Limb (tissue), 2 donors: ENCODE measurements around the gene PRDM7.
A peak's percentile ranks its signal among the peaks of the same experiment; 100 is the strongest.
"Not testable (repeated sequence)": the region's sequence is repeated elsewhere in the genome, so short reads cannot be mapped to it uniquely, and the experiment has no call there.

Experiments used
- DNase-seq, 2 donors: peaks; one replicate each; pipeline ENCODE4 v3.0.0-alpha.2; 2016; ENCODE audit errors: extremely low spot score in 2 of 2

The PRDM7 gene

DNA sequence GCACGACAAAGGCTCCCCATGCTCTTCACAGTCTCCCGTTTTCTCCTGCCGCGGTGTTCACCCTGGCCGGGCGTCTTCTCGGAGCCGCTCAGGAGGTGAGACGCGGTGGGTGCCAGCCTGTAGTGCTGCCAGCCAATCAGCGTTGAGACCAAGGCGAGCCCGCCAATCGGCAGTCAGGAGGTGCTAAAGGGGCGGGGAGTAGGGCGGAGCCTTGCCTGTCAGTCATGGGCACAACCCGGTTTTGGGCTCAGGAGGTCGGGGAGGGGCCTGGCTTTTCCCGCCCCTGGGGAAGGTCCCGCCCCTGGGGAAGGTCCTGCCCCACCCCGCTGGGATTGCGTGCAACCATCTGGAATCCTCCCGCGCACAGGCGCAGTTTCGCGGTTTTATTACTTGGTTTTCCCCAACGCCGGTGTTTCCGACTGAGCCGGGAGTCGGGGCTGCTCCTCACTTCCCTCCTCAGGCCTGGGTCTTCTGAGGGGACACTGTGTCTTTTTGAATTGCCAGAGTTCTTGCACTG, at the start of gene PRDM7:
PRDM7 (minus strand) TSS at position 92 of the 517 bp plus-strand sequence. CDS start 1,421 bp downstream, outside the sequence.
- peak; percentile 82 to 95 for DNase-seq

DNA sequence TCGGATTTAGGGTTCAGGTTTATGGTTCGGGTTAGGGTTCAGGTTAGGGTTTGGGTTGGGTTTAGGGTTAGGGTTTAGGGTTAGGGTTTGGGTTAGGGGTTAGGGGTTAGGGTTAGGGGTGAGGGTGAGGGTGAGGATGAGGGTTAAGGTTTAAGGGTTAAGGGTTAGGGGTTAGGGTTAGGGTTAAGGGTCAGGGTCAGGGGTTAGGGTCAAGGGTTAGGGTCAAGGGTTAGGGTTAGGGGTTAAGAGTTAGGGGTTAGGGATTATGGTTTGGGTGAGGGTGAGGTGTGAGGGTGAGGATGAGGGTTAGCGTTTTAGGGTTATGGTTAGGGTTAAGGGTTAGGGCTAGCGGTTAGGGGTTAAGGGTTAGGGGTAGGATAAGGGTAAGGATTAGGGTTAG, 44.7 kb upstream of the PRDM7 start:
- not testable (repeated sequence) for DNase-seq

DNA sequence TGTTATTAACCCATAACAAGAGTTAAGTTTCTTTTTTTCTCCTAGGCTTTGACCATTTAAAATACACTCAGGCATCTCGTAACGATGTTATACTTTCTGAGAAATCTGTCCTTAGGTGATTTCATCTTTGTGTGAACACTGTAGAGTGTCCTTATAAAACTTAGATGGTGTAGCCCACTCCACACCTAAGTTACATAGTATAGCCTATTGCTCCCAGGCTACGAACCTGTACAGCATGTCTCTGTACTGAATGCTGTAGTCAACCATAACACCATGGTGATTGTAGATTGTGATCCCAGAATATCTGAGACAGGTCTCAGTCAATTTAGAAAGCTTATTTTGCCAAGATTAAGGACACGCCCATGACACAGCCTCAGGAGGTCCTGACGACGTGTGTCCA, 30.5 kb upstream of the PRDM7 start:
- DNase-seq: not testable (repeated sequence)

DNA sequence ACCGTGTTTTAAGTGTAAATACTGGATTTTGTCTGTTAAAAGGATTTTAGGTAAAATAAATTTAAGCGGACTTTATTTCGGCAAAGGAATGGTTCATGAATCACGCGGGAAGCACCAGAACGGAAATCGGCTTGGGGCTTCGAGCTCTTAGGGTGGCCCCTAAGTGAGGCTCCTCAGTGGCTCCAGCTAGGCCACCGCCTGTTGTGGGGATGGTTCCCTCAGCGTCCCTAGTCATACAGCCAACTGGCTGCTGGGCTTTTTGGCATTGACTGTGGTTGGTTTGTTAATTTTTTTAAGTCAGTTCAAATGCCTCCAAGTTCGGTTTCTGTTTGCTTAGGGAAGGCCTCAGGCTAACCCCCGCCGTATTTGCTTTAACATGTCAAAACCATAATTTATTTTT, 29.9 kb upstream of the PRDM7 start:
- DNase-seq: not testable (repeated sequence)

DNA sequence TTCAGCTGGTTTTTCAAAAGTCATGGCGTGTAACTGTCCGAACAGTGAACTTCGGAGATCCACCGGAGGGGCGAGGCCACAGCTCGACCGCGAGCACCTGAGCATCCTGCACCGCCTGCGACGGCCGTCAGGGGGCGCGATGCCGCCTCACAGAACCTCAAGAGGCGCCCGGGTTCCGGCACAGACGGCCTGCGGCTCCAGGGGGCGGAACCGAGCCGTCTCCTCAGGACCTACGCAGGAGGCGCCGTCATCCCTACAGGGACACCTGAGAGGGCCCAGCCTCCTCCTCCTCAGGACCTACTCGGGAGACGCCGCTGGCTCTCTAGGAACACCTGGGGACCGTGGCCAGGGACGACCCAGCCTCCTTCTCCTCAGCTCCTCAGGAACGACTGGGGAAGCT, 29.1 kb upstream of the PRDM7 start:
- not testable (repeated sequence) for DNase-seq

DNA sequence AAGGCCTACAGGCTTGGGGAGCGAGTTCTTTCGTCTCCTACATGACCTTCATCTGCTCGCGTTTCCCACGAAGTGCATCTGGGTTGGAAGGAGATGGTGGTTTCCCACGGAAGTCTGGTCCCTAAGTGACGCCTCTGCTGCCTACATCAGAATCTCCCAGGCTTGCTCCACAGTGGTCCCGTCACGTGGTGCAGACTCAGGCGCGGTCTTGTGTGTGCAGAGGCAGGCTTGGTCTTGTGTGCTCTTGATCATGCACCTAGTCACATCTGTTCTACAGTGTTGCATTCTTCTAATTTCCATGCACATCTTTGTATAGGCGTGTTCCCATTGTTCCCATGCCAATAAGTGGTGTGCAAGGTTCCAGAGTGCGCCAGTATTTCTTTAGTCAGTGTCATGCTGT, 27.6 kb upstream of the PRDM7 start:
- not testable (repeated sequence) for DNase-seq

DNA sequence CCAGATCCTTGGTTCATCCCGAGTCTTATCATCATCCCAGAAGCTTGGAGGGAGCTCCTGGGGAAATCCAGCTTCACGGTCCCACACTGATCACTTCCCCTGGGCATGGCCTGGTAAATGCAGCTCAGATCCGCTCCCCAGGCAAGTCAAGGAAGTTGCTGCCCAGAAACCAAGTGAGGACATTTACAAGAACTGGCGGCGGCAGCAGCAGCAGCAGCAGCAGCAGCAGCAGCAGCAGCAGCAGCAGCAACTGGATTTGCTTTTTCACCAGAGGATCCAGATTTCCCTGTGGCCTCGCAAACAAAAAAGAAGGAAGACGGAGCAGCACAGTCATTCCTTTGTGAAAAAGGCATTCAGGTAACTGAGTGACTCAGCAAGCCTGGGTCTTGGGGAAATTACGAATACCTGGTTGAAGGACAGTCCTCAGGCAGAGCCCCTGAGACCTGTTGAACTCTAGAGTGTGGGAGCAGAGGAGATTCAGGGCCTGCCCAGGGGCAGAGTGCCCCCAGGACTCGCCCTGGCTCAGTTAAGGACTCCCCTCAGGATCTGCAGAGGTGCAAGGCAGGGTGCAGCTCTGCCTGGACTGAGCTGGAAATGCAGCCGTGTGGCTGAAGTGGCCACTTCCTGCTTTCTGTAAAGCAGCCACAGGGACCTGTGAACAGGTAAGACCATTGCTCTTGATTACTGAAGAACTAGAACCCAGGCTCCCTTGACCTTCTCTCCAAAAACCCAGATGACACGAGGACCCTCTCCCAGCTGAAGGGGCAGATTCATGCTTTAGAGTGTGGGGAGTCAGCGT, 25.2 kb upstream of the PRDM7 start:
- DNase-seq: not testable (repeated sequence)

DNA sequence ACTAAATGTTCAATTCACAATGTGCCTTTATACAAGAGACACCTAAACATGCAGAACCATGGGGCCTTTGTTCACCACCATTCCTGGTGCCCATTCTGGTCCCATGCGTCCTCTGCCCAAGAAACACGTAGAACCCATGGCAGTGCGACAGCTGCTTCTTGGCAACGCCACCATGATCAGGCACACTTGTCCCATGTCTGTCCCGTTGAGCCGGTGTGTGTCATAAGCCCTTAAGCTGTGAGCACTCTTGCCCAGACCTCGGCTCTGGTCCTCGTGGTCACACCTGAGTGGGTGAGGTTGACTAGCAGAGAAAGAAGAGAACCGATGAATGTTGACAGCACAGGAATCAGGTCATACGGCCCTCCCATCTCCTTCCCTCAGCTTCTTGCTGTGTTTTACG, 24.2 kb upstream of the PRDM7 start:
- DNase-seq: not testable (repeated sequence)

DNA sequence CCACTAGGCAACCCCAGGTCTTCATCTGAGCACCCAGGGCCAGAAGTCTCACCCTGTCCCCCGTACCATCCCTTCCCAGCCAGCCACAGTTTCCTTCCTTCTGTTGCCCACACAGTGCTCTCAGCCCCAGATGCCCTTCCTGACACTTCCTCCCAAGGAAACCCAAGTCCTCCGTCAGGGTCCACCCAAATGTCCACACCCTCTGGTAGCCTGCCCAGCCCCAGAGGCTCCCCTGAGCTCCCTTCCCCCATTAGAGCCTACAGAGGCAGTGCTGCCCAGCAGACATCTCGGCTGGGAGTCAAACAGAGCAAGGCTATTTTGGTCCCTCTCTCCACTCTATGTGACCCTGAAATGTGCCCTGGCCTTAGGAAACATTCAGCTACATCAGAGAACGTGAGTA, 23.7 kb upstream of the PRDM7 start:
- not testable (repeated sequence) for DNase-seq

DNA sequence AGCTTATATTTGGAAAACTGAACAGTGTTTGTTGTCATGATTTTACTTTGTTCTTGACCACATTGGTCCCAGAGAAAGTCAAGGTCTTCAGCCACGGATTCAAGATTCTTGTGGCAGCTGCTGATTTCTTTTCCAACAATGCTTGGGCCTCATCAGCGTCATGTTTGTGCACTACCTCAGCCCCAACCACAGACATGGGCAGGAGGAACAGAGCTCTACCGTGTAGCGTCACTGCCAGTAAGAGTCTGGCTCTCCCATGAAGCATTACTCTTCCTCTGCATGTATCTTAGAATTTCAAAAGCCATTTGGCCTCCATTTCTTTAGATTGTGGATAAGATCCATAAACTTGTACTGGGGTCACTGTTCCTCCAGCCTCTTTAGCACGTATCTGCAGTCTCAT, 23.1 kb upstream of the PRDM7 start:
- not testable (repeated sequence) for DNase-seq

DNA sequence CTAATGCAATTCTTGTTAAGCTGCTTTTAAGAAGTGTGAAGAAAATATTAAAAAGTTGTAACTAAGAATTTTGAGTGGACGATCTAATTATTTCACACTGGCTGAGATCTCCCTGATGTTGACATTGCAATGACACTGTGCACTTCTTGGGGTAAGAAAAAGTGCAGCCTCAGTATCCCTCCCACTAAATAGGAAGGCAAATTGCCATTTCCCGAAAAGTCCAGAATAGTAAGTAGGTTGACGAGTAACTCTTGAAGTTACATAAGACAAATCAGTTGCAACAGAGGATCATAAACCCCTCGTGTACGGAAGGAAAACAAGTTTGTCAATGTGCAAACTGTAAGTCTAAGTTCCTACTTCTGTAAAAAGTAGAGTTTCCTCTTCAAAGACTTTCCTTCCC, 21.8 kb upstream of the PRDM7 start:
- DNase-seq: not testable (repeated sequence)

DNA sequence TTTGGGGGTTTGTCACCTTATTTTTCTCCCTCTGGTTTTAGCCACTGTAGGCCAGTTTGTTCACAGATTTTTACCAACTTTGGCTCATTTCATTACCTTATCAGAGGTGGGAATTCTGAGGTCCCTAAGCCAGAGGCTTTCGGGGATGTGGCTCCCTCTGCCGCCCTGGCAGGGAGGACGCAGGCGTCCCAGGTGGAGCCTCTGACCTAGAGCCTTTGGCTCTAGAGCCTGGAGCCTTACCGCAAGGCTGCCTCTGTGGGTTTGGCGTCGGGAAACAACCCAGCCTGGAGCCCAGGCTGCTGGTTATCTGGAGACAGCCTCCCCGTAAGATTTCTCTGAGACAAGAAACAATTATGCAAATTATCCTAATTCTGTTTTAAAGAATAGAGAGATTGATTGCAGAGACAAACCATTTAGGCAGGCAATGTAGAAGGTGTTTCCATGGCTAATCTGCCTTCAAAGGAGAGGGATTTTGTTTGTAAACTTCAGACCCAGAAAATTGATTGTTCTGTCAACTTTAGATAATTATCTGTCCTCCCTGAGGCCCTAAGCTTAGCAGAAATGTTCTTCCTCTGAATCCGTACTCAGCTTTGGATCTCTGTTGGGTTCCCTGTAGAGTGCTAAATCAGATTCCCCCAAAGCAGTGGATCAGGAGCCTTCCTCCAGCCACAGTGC, 20.0 kb upstream of the PRDM7 start:
- DNase-seq: not testable (repeated sequence)

DNA sequence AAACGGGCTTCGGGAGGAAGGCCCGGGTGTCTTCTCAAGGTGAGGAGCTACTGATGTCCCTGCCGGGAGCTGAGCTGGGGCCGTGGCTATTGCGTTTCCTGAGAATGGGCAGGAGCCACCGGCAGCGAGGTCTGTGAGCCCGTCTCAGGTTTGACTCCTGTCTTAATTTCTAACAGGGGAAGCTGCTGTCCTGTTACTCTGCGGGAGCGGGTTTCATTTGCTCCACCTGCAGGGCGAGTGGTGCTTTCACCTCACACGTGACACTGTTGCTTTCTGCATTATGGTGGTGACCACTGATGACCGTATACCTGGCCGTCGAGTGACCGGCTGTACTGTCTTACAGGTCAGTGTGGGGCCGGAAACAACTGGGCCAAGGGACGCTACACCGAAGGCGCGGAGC, 17.7 kb upstream of the PRDM7 start:
- not testable (repeated sequence) for DNase-seq

DNA sequence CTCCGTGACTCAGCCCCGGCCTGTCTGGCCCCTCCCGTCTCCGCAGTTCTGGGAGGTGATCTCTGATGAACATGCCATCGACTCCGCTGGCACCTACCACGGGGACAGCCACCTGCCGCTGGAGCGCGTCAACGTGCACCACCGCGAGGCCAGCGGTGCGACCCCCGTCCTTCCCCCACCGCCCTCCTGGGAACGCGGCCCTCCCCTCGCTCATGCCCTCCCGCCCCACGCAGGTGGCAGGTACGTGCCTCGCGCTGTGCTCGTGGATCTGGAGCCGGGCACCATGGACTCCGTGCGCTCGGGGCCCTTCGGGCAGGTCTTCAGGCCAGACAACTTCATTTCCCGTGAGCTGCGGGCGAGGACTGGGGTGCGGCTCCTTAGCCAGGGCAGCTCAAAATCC, 17.2 kb upstream of the PRDM7 start:
- DNase-seq: not testable (repeated sequence)

DNA sequence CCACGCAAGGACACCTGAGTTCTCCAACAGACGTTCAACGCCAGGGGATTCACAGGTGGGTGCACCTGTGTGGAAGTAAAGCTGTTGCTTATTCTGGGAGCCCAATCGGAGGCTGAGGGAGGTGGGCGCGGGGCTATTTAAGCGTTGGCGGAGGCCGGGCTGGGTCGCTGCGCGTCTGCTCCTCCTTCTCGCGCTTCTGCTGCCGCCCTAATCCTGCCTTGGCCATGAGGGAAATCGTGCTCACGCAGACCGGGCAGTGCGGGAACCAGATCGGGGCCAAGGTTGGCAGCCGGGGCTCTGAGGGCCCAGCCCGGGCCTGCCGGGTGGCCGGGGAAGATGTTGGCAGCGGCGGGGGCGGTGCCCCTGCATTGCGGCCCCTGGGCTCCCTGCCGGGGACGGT, 16.7 kb upstream of the PRDM7 start:
- not testable (repeated sequence) for DNase-seq

DNA sequence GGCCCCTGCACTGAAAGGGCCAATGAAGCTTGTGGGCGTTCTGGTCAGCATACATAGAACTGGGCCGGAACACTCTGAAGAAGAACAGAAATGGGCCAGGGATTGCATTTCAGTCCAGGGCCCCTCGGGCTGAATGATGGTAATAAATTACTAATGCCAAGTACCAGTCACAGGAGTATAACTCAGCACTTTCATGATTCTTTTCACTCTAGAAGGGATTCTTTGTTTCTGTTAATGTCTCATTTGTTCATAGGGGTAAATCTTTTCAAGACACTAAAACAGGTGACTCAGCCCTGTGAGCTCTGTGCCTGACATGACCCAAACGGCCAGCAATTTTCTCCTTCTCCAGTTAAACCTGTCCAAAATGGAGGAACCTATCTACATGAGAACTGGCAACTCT, 15.7 kb upstream of the PRDM7 start:
- DNase-seq: not testable (repeated sequence)

DNA sequence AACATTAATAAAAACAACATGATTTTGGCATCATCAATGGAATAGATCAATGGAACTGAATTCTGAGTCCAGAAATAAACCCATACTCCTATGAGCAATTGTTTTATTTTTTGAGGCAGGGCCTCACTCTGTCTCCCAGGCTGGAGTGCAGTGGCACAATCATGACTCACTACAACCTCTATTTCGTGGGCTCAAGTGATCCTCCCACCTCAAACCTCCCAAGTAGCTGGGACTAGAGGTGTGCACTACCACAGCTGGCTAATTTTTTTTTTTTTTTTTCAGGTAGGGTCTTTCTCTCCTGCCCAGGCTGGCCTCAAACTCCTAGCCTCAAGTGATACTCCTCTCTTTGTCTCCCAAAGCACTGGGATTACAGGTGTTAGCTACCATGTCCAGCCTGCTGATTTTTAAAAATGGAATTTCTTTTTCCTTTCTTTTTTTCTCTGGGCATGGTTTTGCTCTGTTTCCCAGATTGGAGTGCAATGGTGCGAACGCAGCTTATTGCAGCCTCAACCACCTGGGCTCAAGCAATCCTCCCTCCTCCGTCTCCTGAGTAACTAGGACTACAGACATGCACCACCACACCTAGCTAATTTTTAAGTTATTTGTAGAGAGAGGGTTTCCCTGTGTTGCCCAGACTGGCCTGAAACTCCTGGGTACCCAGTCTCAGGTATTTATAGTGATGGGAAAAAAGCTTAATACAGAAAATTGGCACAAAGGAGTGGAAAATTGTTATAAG, 7.3 kb upstream of the PRDM7 start:
- DNase-seq: no peak

DNA sequence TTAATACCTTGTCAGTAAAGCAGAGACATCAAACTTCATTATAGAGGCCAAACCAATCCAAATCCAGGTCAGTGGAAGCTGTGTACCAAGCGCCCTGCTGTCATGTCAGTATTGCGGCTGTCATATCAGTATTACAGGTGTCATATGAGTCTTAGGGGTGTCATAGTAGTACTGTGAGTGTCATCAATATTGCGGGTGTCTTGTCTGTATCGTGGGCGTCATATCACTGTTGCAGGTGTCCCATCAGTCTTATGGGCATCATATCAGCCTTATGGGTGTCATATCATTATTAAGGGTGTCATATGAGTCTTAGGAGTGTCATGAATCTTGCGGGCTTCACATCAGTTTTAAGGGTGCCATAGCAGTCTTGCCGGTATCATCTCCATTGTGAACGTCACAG, 6.0 kb upstream of the PRDM7 start:
- DNase-seq: no peak

DNA sequence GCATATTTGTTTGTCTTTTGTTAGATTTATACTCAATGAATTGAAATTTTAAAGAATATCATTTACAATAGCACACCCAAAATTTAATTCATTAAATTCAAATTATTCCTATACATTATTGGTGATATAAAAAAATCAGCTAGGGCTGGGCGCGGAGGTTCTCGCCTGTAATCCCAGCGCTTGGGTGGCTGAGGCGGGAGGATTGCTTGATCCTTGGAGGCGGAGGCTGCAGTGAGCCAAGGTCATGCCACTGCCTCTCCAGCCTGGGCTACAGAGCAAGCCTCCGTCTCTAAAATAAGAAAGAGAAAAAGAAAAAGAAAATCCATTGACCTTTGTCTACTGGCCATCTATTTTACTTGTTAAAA, 4.5 kb upstream of the PRDM7 start:
- no peak for DNase-seq

DNA sequence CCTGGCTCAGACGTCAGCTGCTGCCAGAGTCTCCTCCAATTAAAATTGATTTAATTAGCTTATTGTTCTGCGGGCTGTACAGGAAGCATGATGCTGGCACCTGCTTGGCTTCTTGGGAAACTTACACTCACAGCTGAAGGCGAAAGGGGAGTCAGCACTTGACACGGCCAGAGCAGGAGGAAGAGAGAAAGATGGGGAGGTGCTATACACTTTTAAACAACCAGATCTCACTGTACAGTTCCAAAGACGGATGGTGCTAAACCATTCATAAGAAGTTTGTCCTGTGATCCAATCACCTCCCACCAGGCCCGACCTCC, 1.4 kb upstream of the PRDM7 start:
- DNase-seq: no peak

DNA sequence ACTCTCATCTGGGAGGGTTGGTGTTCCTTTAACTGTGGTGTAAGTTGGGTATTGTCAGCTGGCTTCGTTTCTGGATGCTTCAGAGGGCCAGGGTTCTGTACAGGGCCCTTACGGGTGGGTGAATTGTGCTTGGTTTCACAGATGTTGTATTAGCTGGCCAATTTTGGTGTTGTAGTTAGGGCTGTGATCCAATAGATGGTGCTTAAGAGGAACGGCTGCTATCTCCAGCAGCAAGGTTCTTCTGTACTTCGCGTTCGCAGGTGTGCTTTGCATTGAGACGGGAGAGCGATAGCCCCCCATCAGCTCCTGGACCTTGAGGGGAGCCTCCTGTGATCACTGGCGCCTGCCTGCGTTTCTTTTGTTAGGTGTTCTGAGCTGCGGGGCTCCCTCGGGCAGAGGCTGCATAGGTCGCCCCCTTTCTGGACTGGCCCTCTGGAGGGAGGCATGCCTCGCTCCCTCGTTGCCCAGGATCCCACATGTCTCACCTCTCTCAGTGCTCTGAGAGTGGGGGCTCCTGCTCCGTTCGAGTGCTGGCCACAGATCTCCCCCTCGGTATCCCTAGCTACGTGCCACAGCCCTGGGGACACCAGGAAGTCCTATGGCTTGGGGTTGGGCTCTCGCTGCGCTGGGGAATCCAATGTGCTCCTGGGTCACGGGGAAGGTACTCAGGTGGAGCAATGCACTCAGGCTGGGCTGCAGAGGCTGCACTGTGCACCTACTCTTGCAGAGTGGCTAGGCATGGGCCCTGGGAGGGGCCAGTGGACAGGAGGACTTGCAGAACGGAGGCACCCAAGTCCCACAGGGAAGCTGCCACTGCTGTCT, 837 bp upstream of the PRDM7 start:
- DNase-seq: peak in 1 of 2 donors; percentile 27
